HG02885 (cell line): Measurements from ENCODE around the gene RALY.

Experiments
- ATAC-seq: cut with Tn5 transposase; IDR thresholded peaks from one replicate; pipeline ENCODE4 v1.9.1; 2021; ENCODE audit warnings: mild to moderate bottlenecking; ENCODE audit not compliant: unreplicated experiment, poor library complexity

Gene RALY

DNA sequence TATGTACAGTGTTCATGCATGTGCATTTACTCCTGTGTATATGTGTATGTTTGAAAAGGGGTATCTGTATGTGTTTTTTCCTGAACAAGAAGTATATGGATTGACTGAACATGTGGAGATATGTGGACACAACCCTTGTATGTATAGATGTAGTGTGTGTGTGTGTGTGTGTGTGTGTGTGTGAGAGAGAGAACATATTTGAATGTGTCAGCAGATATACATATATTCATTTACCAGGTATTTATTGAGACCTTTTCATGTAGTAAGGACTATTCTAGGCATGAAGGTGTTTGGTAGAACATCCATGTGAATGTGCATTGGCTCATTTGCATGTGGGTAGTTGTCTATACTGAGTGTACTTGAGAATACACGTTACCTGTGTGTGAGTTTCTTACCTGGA, 79.1 kb downstream of the RALY start:
- ATAC-seq = no peak

DNA sequence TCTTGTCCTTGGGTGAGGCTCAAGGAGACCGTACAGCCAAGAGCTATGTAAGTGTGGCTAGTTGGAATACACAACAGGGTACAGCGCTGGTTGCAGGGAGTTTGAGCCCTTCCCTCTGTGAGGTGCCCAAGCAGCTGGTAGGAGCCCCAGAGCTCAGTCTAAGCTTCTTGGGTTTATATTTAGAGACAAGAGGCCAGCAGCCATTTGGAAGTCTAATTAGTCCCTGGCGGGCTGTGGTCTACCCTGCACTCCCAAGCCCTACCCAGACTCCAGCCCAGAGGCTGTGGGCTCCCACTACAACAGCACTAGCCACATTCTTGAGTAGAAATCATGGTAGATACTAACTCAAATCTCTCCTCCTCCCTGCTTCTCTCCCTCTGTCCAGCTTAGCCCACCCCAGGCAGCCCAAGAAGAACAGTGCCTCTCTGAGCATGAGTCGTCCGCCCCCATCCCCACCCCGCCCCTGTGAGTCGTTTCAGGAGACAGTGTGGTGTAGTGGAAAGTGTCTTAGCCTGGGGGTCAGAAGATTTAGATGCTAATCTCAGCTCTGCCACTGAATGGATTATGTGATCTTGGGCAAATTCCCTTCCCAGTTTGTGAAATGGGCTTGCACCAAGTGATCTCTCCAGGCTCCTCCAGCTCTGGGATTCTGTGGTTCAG, 80.5 kb downstream of the RALY start:
- no peak for ATAC-seq

DNA sequence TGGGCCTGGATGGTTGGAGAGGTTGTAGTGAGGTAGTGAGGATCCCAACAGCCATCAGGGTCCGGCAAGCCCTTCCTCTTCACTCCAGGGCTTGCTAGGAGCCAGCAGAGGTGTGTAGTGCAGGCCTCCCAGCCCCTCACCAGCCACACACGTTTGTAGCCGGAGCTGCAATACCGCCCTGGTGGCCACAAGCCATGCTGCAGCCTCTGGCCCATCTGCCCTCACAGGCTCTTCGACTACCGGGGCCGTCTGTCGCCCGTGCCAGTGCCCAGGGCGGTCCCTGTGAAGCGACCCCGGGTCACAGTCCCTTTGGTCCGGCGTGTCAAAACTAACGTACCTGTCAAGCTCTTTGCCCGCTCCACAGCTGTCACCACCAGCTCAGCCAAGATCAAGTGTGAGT, 81.9 kb downstream of the RALY start:
- ATAC-seq = no peak

DNA sequence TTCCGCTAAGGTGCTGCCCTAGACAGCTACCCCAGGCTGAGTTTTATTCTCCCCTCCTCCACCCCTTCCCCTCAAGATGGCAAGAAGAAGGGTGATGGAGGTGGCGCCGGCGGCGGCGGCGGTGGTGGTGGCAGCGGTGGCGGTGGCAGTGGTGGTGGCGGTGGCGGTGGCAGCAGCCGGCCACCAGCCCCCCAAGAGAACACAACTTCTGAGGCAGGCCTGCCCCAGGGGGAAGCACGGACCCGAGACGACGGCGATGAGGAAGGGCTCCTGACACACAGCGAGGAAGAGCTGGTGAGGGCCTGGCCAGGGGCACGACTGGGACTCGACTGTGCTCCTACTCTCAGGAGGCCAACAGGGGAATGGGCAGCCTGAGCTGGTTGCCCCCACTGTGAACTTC, 83.2 kb downstream of the RALY start:
- no peak for ATAC-seq

DNA sequence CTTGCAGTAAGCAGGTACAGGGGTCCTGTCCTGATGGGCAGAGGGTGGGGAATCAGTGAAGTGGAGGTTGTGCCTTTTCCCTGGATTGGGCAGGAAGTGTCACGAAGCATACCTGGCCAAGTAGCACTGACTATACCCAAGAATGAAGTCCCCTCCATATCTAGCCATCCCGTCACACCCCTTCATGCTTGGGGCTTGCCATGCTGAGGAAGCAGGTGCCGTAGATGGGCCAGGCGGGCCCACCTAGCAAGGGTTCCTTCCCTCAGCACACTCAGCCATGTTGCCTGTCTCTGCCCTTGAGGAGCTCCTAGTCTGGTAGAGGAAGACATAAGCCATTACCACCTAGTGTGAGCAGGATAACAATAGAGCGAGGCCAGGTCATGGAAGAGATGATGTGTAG, 84.8 kb downstream of the RALY start:
- no peak for ATAC-seq

DNA sequence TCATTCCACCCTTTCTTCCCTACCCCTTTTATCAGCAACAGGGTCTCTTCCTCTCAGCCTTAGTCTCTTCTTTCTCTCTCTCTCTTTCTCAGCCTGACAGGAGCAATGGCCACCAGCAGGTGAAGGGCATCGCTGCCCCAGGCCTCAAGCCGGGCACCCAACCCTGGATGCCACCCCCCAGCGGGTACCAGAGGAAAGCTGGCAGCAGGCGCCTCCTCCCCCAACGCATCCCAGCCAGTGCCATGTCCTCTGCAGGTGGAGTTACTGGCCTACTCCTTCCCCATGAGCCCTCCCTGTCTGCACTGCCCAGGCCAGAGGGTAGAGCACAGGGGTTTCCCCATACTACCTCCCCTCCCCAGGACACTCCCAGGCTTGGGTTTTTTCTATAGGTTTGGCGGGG, 86.1 kb downstream of the RALY start:
- ATAC-seq = no peak

DNA sequence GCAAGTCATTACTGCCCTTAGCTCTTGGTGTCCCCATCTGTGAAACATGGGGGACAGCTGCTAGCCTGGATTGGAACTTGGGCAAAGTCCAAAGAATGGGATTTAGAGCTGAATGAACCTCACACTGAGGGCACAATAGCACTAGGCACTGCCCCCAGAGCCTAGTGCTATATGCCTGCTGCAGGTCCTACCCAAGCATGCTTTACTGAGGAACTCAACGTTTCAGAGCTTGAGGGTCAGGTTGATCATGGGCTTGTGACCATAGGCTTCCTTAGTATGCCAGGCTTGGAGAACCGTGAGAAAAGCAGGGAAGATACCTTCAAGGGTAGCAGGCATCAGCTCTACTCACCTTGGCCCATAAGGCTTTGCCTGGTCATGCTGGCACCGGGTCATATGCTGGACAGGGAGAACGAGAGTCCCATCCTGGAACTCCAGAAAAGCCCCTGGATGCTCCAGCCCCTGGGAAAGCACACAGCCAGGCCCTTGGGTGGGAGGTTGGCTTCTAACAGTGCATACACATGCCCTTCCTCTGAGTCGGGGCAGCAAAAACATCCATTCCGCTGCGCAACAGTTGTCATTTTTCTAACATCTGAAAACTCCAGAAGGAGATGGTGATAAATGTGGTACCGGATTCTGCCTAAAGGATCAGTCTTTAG, 88.6 kb downstream of the RALY start:
- no peak for ATAC-seq

DNA sequence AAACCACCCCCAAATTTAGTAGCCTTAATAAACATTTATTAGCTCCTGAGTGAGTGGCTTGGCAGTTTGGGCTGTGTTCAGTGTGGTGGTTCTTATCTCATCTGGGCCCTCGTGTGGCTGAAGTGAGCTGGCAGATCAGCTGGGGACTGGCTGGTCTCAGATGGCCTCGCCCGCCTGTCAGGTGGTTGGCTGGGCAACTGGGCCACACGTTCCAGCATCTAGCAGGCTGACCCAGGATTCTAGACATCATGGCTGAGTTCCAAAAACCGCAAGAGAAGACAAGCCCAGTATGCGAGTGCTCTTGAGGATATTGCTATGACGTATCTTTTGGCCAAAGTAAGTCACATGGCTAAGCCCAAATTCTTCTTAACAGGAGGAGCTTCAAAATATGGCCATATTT, 89.4 kb downstream of the RALY start:
- ATAC-seq = no peak

DNA sequence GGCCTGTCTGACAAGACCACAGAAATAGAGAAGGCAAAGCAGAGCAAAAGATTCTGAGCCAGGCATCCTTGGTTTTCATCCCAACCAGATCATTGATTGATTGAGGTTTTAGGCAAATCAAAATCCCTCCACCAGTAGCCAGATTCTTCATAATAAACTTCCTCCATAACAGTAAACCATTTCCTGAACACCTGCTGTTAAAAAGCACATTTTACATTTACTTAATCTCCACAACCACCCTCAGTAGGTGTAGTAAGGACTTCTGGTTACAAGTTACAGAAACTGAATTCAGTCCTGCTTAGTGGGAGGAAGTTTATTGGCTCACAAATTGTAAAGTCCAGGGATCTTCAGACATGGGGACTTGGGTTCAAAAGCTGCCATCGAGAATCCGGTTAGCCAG, 90.1 kb downstream of the RALY start:
- no peak for ATAC-seq

DNA sequence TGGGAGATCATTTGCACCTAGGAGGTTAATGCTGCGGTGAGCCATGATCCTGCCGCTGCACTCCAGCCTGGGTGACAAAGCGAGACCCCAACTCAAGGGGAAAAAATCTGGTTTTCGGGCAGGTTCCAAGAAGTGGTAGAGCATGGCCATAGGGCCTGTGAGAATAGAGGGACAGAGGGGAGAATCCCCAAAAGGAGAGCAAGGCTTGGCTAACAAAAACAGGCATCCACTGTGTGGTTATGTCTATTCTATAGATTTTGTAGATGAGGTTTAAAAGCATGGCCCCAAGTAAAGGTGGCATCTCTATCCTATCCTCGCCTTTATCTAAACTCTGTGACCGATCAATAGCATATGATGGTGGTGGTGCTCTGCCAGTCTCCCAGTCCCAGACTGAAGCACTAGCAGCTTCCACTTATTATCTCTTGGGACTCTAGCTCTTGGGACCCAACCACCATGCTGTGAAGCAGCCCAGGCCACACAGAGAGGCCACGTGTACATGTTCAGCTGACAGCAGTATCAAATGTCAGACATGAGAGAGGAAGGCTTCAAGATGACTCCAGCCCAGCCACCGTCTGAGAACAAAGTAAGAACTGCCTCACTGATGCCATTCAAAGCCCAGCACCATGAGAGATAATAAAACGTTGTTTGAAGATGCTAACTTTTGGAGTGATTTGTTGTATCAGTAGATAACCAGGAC, 90.7 kb downstream of the RALY start:
- ATAC-seq = no peak

DNA sequence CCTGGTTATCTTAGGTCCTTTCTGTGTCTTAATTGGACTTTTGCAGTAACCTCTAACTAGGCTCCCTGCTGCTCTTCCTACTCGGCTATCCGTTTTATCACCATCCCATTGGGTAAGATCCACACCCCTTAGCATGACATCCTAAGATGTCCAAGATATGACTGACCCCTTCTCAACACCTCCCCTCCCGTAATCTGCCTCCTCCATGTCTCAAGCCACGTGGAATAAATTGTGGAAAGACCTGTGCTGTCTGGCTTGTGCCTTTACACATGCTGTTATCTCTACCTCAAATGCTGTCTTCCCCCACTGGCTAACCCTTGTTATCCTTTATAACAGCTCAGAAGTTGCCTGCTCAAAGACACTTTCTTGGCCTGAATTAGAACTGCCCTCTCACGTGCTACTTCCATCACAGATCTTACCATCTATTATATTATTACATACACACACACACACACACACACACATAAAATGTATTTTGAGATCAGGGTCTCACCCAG, 91.9 kb downstream of the RALY start:
- no peak for ATAC-seq

DNA sequence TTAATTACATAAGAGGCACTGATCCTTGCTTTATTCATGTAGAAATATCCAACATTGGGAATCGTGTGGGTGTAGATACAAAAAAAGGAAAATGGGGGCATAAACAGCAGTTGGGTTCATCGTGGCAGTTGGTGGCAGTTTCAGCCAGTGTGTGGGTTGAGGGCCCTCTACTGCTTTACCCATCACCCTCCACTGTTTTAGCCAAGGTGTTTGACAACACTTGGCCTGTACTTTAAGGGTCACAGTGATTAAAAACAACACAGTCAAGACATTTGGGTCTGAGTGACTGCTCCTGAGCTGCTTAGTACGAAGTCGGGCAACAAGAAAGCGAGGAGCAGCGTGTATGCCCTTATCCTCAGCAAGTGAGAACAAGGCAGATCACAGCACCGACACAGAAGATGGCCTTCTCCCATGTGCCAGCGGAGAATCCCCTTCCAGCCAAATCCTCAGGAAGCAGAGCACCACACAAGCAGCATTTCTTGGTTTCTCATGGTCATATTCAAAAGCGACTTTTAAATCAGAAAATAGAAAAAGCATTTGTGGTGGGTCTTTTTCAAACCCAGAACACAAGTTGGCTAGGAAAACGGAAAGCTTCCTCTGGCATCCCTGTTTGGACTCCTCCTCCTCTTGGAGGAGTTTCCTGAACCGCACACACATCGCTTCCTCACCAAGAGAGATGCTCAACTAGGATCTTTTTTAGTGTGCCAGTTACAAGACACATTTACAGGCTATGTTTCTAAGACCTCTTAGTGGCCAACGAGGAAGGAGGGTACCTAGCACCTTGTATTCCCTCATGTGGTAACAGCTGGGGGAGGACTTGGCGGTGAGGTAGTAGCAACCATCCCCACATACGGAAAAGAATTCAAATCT, 94.8 kb downstream of the RALY start:
- ATAC-seq = no peak

DNA sequence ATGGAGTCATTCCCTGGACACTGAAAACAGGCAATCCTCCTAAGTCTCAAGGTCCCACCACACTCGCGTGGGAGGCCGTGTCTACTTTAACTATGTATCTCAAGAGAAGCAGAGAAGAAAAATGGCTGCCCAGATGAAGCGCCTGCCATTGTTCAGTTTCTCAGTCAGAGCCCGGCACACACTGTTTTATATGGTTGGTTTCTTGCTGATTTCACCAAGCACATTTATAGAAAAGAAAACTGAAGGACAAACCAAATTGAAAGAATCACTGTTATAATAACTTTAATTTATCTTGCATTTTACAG, 95.4 kb downstream of the RALY start:
- no peak for ATAC-seq

DNA sequence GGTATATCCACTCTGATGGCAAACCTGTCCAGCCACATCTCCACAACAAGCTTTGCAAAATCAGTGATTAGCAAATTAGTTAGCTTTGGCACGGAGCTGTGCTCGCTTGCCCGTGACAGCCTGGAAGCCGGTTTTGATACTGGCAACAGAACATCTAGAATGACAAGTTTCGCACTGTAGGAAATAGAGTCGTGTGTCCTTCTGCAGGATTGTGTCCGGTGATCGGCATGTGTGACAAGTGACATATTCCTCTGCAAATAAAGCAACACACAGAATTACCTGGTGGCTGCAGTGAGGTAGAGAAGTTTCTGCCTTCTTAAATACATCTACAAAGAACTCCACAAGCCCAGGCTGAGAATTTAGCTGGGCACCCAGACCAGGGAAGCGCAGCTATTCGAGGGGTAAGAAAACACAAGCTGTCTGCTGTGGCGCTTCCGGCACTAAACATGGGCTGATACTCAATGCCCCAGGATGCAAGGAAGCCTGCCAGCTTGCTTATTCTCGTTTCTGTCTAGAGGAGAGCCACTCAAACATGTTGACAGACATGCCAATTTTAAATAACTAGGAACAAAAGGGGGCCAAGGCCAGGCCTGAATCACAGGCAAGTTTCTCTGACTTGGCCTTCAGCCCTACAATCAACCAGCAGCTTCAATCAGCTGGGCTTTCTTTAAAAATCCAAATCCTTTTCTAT, 96.1 kb downstream of the RALY start:
- no peak for ATAC-seq

DNA sequence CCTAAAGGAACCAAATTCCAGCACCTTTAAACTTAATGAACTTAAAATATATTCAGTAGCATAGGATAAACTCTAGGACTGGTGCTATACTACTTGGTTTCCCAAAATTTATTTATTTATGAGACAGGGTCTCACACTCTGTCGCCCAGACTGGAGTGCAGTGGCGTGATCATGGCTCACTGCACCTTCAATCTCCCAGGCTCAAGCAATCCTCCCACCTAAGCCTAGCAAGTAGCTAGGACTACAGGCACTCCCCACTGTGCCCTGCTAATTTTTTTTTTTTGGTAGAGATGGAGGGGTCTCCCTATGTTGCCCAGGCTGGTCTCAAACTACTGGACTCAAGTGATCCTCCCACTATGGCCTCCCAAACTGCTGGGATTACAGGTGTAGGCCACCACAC, 96.9 kb downstream of the RALY start:
- ATAC-seq = no peak

DNA sequence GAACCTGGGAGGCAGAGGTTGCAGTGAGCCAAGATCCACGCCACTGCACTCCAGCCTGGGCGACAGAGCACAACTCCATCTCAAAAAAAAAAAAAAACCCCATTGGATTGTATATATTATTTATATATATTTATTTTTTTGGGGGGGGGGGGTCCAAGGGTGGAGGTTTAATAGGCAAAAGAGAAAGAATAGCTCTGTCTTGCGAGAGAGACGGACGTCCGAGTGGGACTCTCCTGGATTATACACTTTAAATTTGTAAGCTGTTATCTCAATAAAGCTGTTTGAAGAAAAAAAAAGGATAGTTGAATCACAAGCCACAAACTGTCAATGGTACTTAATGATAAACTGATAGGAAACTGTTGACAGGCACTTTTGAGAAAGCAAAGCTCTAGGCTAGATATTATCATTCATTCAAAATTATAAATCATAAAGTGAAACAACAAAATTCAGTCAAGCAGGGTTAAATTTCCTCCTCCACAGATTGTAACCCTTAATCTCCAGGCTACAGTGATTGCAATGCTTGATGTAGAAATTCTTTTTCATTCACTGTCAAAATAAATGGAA, 98.0 kb downstream of the RALY start:
- ATAC-seq = no peak

DNA sequence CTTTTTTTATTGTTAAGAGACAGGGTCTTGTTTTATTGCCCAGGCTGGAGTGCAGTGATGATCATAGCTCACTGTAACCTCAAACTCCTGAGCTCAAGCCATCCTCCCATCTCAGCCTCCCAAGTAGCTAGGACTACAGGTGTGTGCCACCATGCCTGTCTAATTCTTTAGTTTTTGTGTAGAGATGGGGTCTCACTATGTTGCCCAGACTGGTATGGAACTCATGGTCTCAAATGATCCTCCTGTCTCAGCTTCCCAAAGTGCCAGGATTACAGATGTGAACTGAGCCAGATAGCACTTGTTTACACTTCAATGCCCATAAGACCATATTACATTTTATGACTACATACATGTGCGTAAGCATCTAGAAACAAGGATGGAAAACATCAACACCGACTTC, 100.2 kb downstream of the RALY start:
- ATAC-seq = no peak

DNA sequence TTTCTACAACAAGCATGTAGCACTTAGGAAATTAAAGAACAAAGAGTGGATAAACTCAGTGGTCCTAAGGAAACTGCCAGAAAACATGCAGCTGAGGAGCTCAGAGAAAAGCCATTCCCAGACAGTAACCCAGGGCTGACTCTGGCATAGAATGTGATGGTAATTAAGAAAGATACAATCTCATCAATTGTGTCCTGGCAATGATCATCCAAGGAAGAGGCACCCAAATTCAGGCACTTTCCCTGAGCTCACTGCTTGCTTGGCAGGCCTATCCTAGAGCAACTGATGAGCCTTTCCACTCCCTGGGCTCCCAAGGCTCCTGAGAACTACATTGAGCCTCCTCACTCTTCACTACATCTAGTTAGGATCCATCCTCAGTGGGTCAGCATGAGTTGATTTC, 102.1 kb downstream of the RALY start:
- no peak for ATAC-seq

DNA sequence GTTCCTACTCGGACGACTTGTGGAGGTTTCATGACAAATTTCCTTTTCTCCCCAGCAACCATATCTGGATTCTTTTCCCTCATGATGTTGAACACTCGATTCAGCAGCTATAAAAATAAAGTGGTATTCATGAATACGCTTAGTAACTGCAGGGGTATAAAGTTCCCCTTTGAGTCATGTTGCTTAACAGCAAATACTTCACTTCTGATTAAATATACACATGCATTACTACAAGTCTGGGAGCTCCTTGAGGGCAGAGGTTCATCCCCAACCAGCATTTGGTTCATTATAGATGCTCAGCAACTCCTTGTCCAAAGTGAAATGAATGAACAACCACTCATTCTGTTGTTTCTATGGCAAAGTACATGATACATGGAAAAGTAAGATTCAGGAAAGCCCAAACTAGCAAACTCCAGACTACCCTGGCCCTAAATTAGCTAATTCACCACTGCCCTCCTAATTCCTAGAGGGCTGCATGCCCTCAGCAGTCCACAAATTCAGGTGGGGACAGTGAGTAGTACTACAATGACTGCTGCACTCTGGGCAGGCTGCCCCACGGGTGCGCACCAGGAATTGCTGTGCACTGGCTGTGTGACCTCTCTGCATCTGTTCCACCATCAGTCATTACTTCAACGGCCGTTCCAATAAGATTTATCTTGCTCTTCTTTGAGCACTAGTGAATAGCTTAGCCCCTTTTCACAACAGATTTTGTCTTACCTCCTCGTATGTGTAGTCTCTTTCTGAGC, 103.2 kb downstream of the RALY start:
- no peak for ATAC-seq
